ENCODE results near the gene SOX6.
"Not testable (repeated sequence)": the region's sequence is repeated elsewhere in the genome, so short reads cannot be mapped to it uniquely, and the experiment has no call there.

SOX6 gene

GRCh38 chr11:15929371-15929901, 426.9 kb downstream of the SOX6 start:
- DNase-seq (ENCODE audit: low read depth), result no peak

GRCh38 chr11:15927864-15928217, 428.5 kb downstream of the SOX6 start:
- no peak for DNase-seq (ENCODE audit: low read depth)

- no peak for DNase-seq (ENCODE audit: low read depth)
These were observed 429.0 kb downstream of the SOX6 start for GRCh38 chr11:15927196-15927863.

GRCh38 chr11:15926071-15926470, 430.3 kb downstream of the SOX6 start:
- no peak for DNase-seq (ENCODE audit: low read depth)

- no peak for DNase-seq (ENCODE audit: low read depth)
These were observed 433.2 kb downstream of the SOX6 start for GRCh38 chr11:15923183-15923582.

- DNase-seq (ENCODE audit: low read depth), result not testable (repeated sequence)
These were observed 433.6 kb downstream of the SOX6 start for GRCh38 chr11:15922745-15923144.

- DNase-seq (ENCODE audit: low read depth), result no peak
These were observed 435.3 kb downstream of the SOX6 start for GRCh38 chr11:15920856-15921629.

- DNase-seq (ENCODE audit: low read depth), result no peak
These were observed 437.7 kb downstream of the SOX6 start for GRCh38 chr11:15918674-15919073.

GRCh38 chr11:15918212-15918611, 438.1 kb downstream of the SOX6 start:
- no peak for DNase-seq (ENCODE audit: low read depth)

Data from activated T-cell treated with anti-CD3 and anti-CD28 coated beads for 24 hours (primary cell).